Activated T-helper 1 cell treated with anti-CD3 and anti-CD28 coated beads, Interleukin-12 subunit alpha, Interleukin-12 subunit beta, Interleukin-2, Interleukin-4 antibody, amounts not matched to agents 30 ng/mL and 10 ng/mL and 1 ng/mL, durations not matched to agents 14 hours and 24 hours and 36 hours (primary cell): ENCODE measurements around the gene PDE10A. TPM values are rescaled to one million over a fixed set of nuclear protein-coding genes. Genes with fewer than 3 reads are reported as not detected.

Source experiments
- DNase-seq: peaks from one replicate; pipeline ENCODE4 v3.0.0; 2021; ENCODE audit warnings: low spot score
- H3K27ac Mint-ChIP-seq: one replicate; pipeline ENCODE4 v1.8.0; 2021; ENCODE audit warnings: mild to moderate bottlenecking, mixed read lengths
- H3K27me3 Mint-ChIP-seq: one replicate; pipeline ENCODE4 v1.8.0; 2022; ENCODE audit warnings: mild to moderate bottlenecking, moderate library complexity, mixed read lengths; ENCODE audit not compliant: insufficient read depth
- H3K36me3 Mint-ChIP-seq: one replicate; pipeline ENCODE4 v1.8.0; 2021; ENCODE audit warnings: low read depth, mixed read lengths
- H3K4me1 Mint-ChIP-seq: one replicate; pipeline ENCODE4 v1.8.0; 2021; ENCODE audit warnings: low read depth, mixed read lengths
- H3K4me3 Mint-ChIP-seq: one replicate; pipeline ENCODE4 v1.8.0; 2021; ENCODE audit warnings: mild to moderate bottlenecking, moderate library complexity, mixed read lengths
- H3K9me3 Mint-ChIP-seq: one replicate; pipeline ENCODE4 v1.8.0; 2021; ENCODE audit warnings: mixed read lengths
- intact Hi-C: fragments of 100-400 bp; cut with micrococcal nuclease; formaldehyde crosslinking; loops from one replicate; pipeline ENCODE4 v1.15.1; 2024
- total RNA-seq: library from RNA; stranded (reverse); gene quantifications from 2 replicates; pipeline ENCODE4 v1.2.3, GENCODE V29; 2022

PDE10A gene
- total RNA-seq, 1 donor from 2014 or later: not detected

GRCh38 chr6:165644586-165645266 lies 18.3 kb downstream of the PDE10A start:
- no peaks in the 10 kb centered on the region for H3K27me3 Mint-ChIP-seq
- H3K4me3 Mint-ChIP-seq: no peak overlapping the region
- DNase-seq: no peak
- H3K9me3 Mint-ChIP-seq: no peaks in the 10 kb centered on the region
- H3K36me3 Mint-ChIP-seq: no peaks in the 10 kb centered on the region
- H3K4me1 Mint-ChIP-seq: no peaks in the 10 kb centered on the region
- intact Hi-C loops: no loop called here
- H3K27ac Mint-ChIP-seq: no peak overlapping the region

- no peak overlapping the region for H3K4me3 Mint-ChIP-seq
- H3K36me3 Mint-ChIP-seq: no peaks in the 10 kb centered on the region
- H3K9me3 Mint-ChIP-seq: no peaks in the 10 kb centered on the region
- no peaks in the 10 kb centered on the region for H3K4me1 Mint-ChIP-seq
- DNase-seq: no peak
- no peaks in the 10 kb centered on the region for H3K27me3 Mint-ChIP-seq
- no peak overlapping the region for H3K27ac Mint-ChIP-seq
- intact Hi-C loops: no loop called here
Observed at GRCh38 chr6:165643015-165643414, 20.0 kb downstream of the PDE10A start.

- no peaks in the 10 kb centered on the region for H3K36me3 Mint-ChIP-seq
- no peaks in the 10 kb centered on the region for H3K9me3 Mint-ChIP-seq
- no peak for DNase-seq
- no peak overlapping the region for H3K4me3 Mint-ChIP-seq
- H3K27ac Mint-ChIP-seq: no peak overlapping the region
- H3K4me1 Mint-ChIP-seq: no peaks in the 10 kb centered on the region
- no peaks in the 10 kb centered on the region for H3K27me3 Mint-ChIP-seq
- intact Hi-C loops: no loop called here
Observed at GRCh38 chr6:165641672-165642156, 21.3 kb downstream of the PDE10A start.

GRCh38 chr6:165640806-165641205 lies 22.2 kb downstream of the PDE10A start:
- Mint-ChIP-seq H3K4me3 (no peak overlapping the region), H3K36me3 (no peaks in the 10 kb centered on the region), H3K4me1 (no peaks in the 10 kb centered on the region), H3K27me3 (no peaks in the 10 kb centered on the region), H3K27ac (no peak overlapping the region), H3K9me3 (no peaks in the 10 kb centered on the region)
- DNase-seq: no peak
- intact Hi-C loops: no loop called here

- Mint-ChIP-seq H3K9me3 (no peaks in the 10 kb centered on the region), H3K27me3 (peaks cover 4% of the 10 kb centered on the region), H3K4me3 (no peak overlapping the region), H3K4me1 (no peaks in the 10 kb centered on the region), H3K27ac (no peak overlapping the region), H3K36me3 (no peaks in the 10 kb centered on the region)
- no peak for DNase-seq
- intact Hi-C loops: no loop called here
Observed at GRCh38 chr6:165638530-165638929, 24.5 kb downstream of the PDE10A start.

GRCh38 chr6:165637586-165637985 lies 25.5 kb downstream of the PDE10A start:
- Mint-ChIP-seq H3K27me3 (peaks cover 4% of the 10 kb centered on the region), H3K4me1 (no peaks in the 10 kb centered on the region), H3K9me3 (no peaks in the 10 kb centered on the region), H3K27ac (no peak overlapping the region), H3K4me3 (no peak overlapping the region), H3K36me3 (no peaks in the 10 kb centered on the region)
- no peak for DNase-seq
- intact Hi-C loops: no loop called here

- Mint-ChIP-seq H3K4me1 (no peaks in the 10 kb centered on the region), H3K27me3 (peaks cover 4% of the 10 kb centered on the region)
Observed at GRCh38 chr6:165636402-165637048, 26.5 kb downstream of the PDE10A start.

GRCh38 chr6:165635965-165636364 lies 27.1 kb downstream of the PDE10A start:
- intact Hi-C loops: no loop called here
- no peak for DNase-seq
- H3K27me3 Mint-ChIP-seq: peaks cover 4% of the 10 kb centered on the region
- no peak overlapping the region for H3K4me3 Mint-ChIP-seq
- H3K4me1 Mint-ChIP-seq: no peaks in the 10 kb centered on the region
- no peaks in the 10 kb centered on the region for H3K9me3 Mint-ChIP-seq
- H3K27ac Mint-ChIP-seq: no peak overlapping the region
- H3K36me3 Mint-ChIP-seq: no peaks in the 10 kb centered on the region

More at GRCh38 chr6:165636402-165637048, 26.5 kb downstream of the PDE10A start:
- H3K27ac Mint-ChIP-seq: no peak overlapping the region
- intact Hi-C loops: no loop called here
- no peaks in the 10 kb centered on the region for H3K36me3 Mint-ChIP-seq
- no peak for DNase-seq
- no peaks in the 10 kb centered on the region for H3K9me3 Mint-ChIP-seq
- no peak overlapping the region for H3K4me3 Mint-ChIP-seq

- H3K4me1 Mint-ChIP-seq: no peaks in the 10 kb centered on the region
- H3K27me3 Mint-ChIP-seq: peaks cover 4% of the 10 kb centered on the region
- intact Hi-C loops: no loop called here
- no peaks in the 10 kb centered on the region for H3K9me3 Mint-ChIP-seq
- no peaks in the 10 kb centered on the region for H3K36me3 Mint-ChIP-seq
- H3K27ac Mint-ChIP-seq: no peak overlapping the region
- no peak for DNase-seq
- H3K4me3 Mint-ChIP-seq: no peak overlapping the region
Observed at GRCh38 chr6:165634101-165634880, 28.8 kb downstream of the PDE10A start.

GRCh38 chr6:165632194-165632593 lies 30.8 kb downstream of the PDE10A start:
- intact Hi-C loops: no loop called here
- Mint-ChIP-seq H3K27me3 (peaks cover 4% of the 10 kb centered on the region), H3K4me3 (no peak overlapping the region), H3K36me3 (no peaks in the 10 kb centered on the region), H3K4me1 (no peaks in the 10 kb centered on the region), H3K9me3 (no peaks in the 10 kb centered on the region), H3K27ac (no peak overlapping the region)
- DNase-seq: no peak

GRCh38 chr6:165630544-165630953 lies 32.5 kb downstream of the PDE10A start:
- H3K4me3 Mint-ChIP-seq: no peak overlapping the region
- H3K36me3 Mint-ChIP-seq: no peaks in the 10 kb centered on the region
- intact Hi-C loops: no loop called here
- H3K9me3 Mint-ChIP-seq: no peaks in the 10 kb centered on the region
- H3K4me1 Mint-ChIP-seq: no peaks in the 10 kb centered on the region
- H3K27ac Mint-ChIP-seq: no peak overlapping the region
- DNase-seq: no peak
- peaks cover 4% of the 10 kb centered on the region for H3K27me3 Mint-ChIP-seq

- Mint-ChIP-seq H3K27me3 (peaks cover 1% of the 10 kb centered on the region), H3K36me3 (no peaks in the 10 kb centered on the region), H3K9me3 (no peaks in the 10 kb centered on the region), H3K4me1 (no peaks in the 10 kb centered on the region), H3K27ac (no peak overlapping the region), H3K4me3 (no peak overlapping the region)
- intact Hi-C loops: no loop called here
- DNase-seq: no peak
Observed at GRCh38 chr6:165628955-165629354, 34.1 kb downstream of the PDE10A start.

GRCh38 chr6:165627366-165627765 lies 35.7 kb downstream of the PDE10A start:
- intact Hi-C loops: no loop called here
- no peaks in the 10 kb centered on the region for H3K27me3 Mint-ChIP-seq
- no peaks in the 10 kb centered on the region for H3K36me3 Mint-ChIP-seq
- H3K9me3 Mint-ChIP-seq: no peaks in the 10 kb centered on the region
- H3K4me3 Mint-ChIP-seq: no peak overlapping the region
- H3K4me1 Mint-ChIP-seq: no peaks in the 10 kb centered on the region
- H3K27ac Mint-ChIP-seq: no peak overlapping the region
- no peak for DNase-seq
